K562 (cell line): ENCODE data around the gene UNC5B. TPM values are rescaled to one million over a fixed set of nuclear protein-coding genes. Genes with fewer than 3 reads are reported as not detected.
A peak's percentile ranks its signal among the peaks of the same experiment; 100 is the strongest.

Source experiments
- ATAC-seq: fragments of 200-7000 bp; cut with Tn5 transposase; 3 replicates; pipeline ENCODE4 v1.9.1; 2020; ENCODE audit warnings: moderate library complexity
- BruUV-seq: library from RNA; stranded (reverse); fragments of 400-500 nt; replicated peaks from 2 replicates; lab custom pipeline; 2021; lab: Mats Ljungman, UMichigan
- CTCF ChIA-PET: fragments of 300-600 bp; formaldehyde crosslinking; extraction: SDS; loops from one replicate; lab custom pipeline; 2021; ENCODE audit warnings: low intra/inter-chr PET ratio; lab: Yijun Ruan, JAX
- POLR2A ChIA-PET: fragments of 300-600, 350-650 bp; sonication (Branson Sonifier 250); formaldehyde crosslinking; extraction: SDS; loops from one replicate; lab custom pipeline; 2021; ENCODE audit warnings: antibody characterized with exemption, inconsistent platforms; lab: Yijun Ruan, JAX
- DNase-seq, 4 experiments: peaks; one replicate each; pipeline versions ENCODE4 v3.0.0 to v3.0.0-alpha.2; 2011 to 2018; ENCODE audit warnings: low spot score in 3 of 4, mixed read lengths in 3 of 4; ENCODE audit errors: extremely low read depth in 1 of 4
- FAIRE-seq: peaks from 2 replicates; lab custom pipeline; 2011; peaks lifted over from hg19 to GRCh38; lab: Jason Lieb, UNC
- H2AFZ ChIP-seq: 2 replicates; pipeline ENCODE4 v1.6.0; 2011; ENCODE audit warnings: low read depth, low read length, control low read depth, inconsistent platforms
- H3K27ac ChIP-seq: fragments of 200-600 bp; 3 replicates; pipeline ENCODE4 v1.8.0; 2011; ENCODE audit warnings: low read depth, mild to moderate bottlenecking, control low read depth, inconsistent platforms, low read length, moderate library complexity, mixed read lengths; ENCODE audit errors: extremely low read depth
- H3K27me3 ChIP-seq, 2 experiments: fragments of 300-600 bp in 1 of 2; 2 replicates in 1 of 2; 3 replicates in 1 of 2; pipeline versions ENCODE4 v1.6.0 to v1.8.0; 2011; ENCODE audit warnings: inconsistent platforms in 2 of 2, low read length in 2 of 2, mild to moderate bottlenecking in 1 of 2, mixed read lengths in 1 of 2, moderate library complexity in 1 of 2; ENCODE audit not compliant: control insufficient read depth in 2 of 2, insufficient read depth in 2 of 2
- H3K36me3 ChIP-seq: fragments of 300-600 bp; 3 replicates; pipeline ENCODE4 v1.8.0; 2011; ENCODE audit warnings: mild to moderate bottlenecking, low read length, inconsistent platforms; ENCODE audit not compliant: control insufficient read depth, insufficient read depth
- H3K4me1 ChIP-seq, 2 experiments: fragments of 200-600 bp in 1 of 2; replicated peaks in 1 of 2; 2 replicates in 1 of 2; 3 replicates in 1 of 2; pipeline versions ENCODE4 v1.5.1 to v1.8.0; 2011; ENCODE audit warnings: inconsistent platforms in 2 of 2, low read length in 2 of 2, mild to moderate bottlenecking in 1 of 2, mixed read lengths in 1 of 2, moderate library complexity in 1 of 2; ENCODE audit not compliant: control insufficient read depth in 2 of 2, insufficient read depth in 2 of 2
- H3K4me2 ChIP-seq: 2 replicates; pipeline ENCODE4 v1.6.1; 2011; ENCODE audit warnings: low read length, control low read depth, inconsistent platforms, mixed read lengths; ENCODE audit not compliant: insufficient read depth
- H3K4me3 ChIP-seq: fragments of 200-600 bp; sonication (generic), shearing (Covaris generic); 2 replicates; pipeline ENCODE4 v1.5.1; 2016; ENCODE audit warnings: control low read depth, inconsistent platforms
- H3K79me2 ChIP-seq: fragments of 200-600 bp; 3 replicates; pipeline ENCODE4 v1.8.0; 2011; ENCODE audit warnings: low read length, inconsistent platforms; ENCODE audit not compliant: control insufficient read depth, insufficient read depth
- H3K9ac ChIP-seq, 2 experiments: 2 replicates each; pipeline versions ENCODE4 v1.6.0 to v1.6.1; 2011; ENCODE audit warnings: low read depth in 2 of 2, low read length in 2 of 2, control low read depth in 1 of 2, inconsistent platforms in 1 of 2, mild to moderate bottlenecking in 1 of 2, mixed read lengths in 1 of 2; ENCODE audit not compliant: insufficient read depth in 1 of 2
- H3K9me1 ChIP-seq: one replicate; pipeline ENCODE4 v1.6.0; 2011; ENCODE audit warnings: inconsistent platforms, mild to moderate bottlenecking, low read length, moderate library complexity; ENCODE audit not compliant: control insufficient read depth, insufficient read depth
- H3K9me3 ChIP-seq: replicated peaks from 2 replicates; pipeline ENCODE4 v1.5.1; 2011; ENCODE audit warnings: low read depth, low read length, inconsistent platforms; ENCODE audit not compliant: control insufficient read depth, insufficient read depth
- H4K20me1 ChIP-seq: replicated peaks from 2 replicates; pipeline ENCODE4 v1.6.1; 2011; ENCODE audit warnings: low read length, inconsistent platforms, mixed read lengths; ENCODE audit not compliant: control insufficient read depth, insufficient read depth
- BCOR ChIP-seq: fragments of 450-650 bp; IDR thresholded peaks from 2 replicates; pipeline ENCODE4 v1.6.1; 2016
- CREB1 ChIP-seq, 2 experiments: sonication (generic) in 1 of 2; formaldehyde crosslinking in 1 of 2; IDR thresholded peaks; 2 replicates each; pipeline versions ENCODE4 v1.6.1 to v1.8.0; 2012 to 2022; ENCODE audit warnings: inconsistent platforms in 1 of 2, mild to moderate bottlenecking in 1 of 2, missing genetic modification reagents in 1 of 2, moderate library complexity in 1 of 2
- CXXC5 ChIP-seq: fragments of 250-450 bp; sonication (Bioruptor Pico); IDR thresholded peaks from 2 replicates; pipeline ENCODE4 v1.8.0; 2022; ENCODE audit warnings: inconsistent platforms, mild to moderate bottlenecking, moderate library complexity
- DNMT1 ChIP-seq: fragments of 450-650 bp; IDR thresholded peaks from 2 replicates; pipeline ENCODE4 v1.6.1; 2016; ENCODE audit warnings: antibody characterized with exemption, mild to moderate bottlenecking
- ELF1 ChIP-seq: fragments of 200-800 bp; sonication (Bioruptor generic); IDR thresholded peaks from 2 replicates; pipeline ENCODE4 v1.6.1; 2016; ENCODE audit warnings: missing genetic modification characterization, missing compliant biosample characterization
- ETV1 ChIP-seq: fragments of 450-650 bp; conservative IDR thresholded peaks from 2 replicates; pipeline ENCODE4 v1.6.1; 2016; ENCODE audit warnings: missing genetic modification characterization, control low read depth, low read depth, missing compliant biosample characterization
- NR2C1 ChIP-seq, 2 experiments: fragments of 450-650 bp; IDR thresholded peaks; 2 replicates each; pipeline ENCODE4 v1.6.1; 2017; ENCODE audit warnings: mild to moderate bottlenecking in 2 of 2, antibody characterized with exemption in 1 of 2, inconsistent platforms in 1 of 2, missing compliant biosample characterization in 1 of 2, missing genetic modification characterization in 1 of 2
- RAD21 ChIP-seq, 2 experiments: fragments of 250-450 bp in 1 of 2; fragments of 450-650 bp in 1 of 2; sonication (Bioruptor Pico) in 1 of 2; formaldehyde crosslinking in 1 of 2; IDR thresholded peaks in 1 of 2; conservative IDR thresholded peaks in 1 of 2; 2 replicates each; pipeline versions ENCODE4 v1.4.0 to v1.8.0; 2020 to 2022; ENCODE audit warnings: mild to moderate bottlenecking in 2 of 2, moderate library complexity in 1 of 2
- RB1 ChIP-seq: fragments of 450-650 bp; IDR thresholded peaks from 2 replicates; pipeline ENCODE4 v1.6.1; 2017; ENCODE audit warnings: low read depth, mild to moderate bottlenecking
- TAF7 ChIP-seq: fragments of 450-650 bp; IDR thresholded peaks from 2 replicates; pipeline ENCODE4 v1.6.1; 2016; ENCODE audit warnings: missing genetic modification characterization, missing compliant biosample characterization
- ZBTB7A ChIP-seq: IDR thresholded peaks from 2 replicates; pipeline ENCODE4 v1.6.1; 2011; ENCODE audit warnings: low read depth, mild to moderate bottlenecking, low read length, moderate library complexity, borderline replicate concordance; ENCODE audit not compliant: control insufficient read depth
- ZNF311 ChIP-seq: fragments of 250-450 bp; sonication (Bioruptor Pico); IDR thresholded peaks from 2 replicates; pipeline ENCODE4 v1.4.0; 2020; ENCODE audit warnings: mild to moderate bottlenecking, moderate library complexity
- ZNF589 ChIP-seq: fragments of 200-800 bp; sonication (Bioruptor generic); IDR thresholded peaks from 2 replicates; pipeline ENCODE4 v1.6.1; 2016; ENCODE audit warnings: low read depth, missing genetic modification characterization, missing compliant biosample characterization
- ZNF707 ChIP-seq: fragments of 250-450 bp; sonication (Bioruptor Pico); conservative IDR thresholded peaks from 2 replicates; pipeline ENCODE4 v1.8.0; 2022; ENCODE audit warnings: inconsistent platforms, mild to moderate bottlenecking, moderate library complexity
- WGBS: fragments of 100-300 bp; shearing (Covaris generic); methylation state at CpG from one replicate; pipeline ENCODE4 v1.1.6; 2016; ENCODE audit warnings: low coverage, mixed read lengths; ENCODE audit not compliant: insufficient coverage; ENCODE audit errors: missing lambda C conversion rate; 5-methylcytosine and 5-hydroxymethylcytosine counted together
- in situ Hi-C: fragments of 300-500 bp; cut with MboI; formaldehyde crosslinking; loops from 4 replicates; pipeline ENCODE4 v1.15.0; 2018; ENCODE audit warnings: inconsistent platforms, mixed read lengths
- intact Hi-C: fragments of 100-400 bp; cut with micrococcal nuclease; formaldehyde crosslinking; loops from 2 replicates; pipeline ENCODE4 v1.14.2; 2022
- polyA plus RNA-seq, 8 experiments: library from polyadenylated mRNA; depleted of rRNA in 4 of 8; stranded (reverse) in 5 of 8; unstranded in 3 of 8; fragments of >200 nt; fragmentation: Nextera tagmentation in 2 of 8; fragmentation: Illumina TruSeq in 1 of 8; extraction: Ambion mirVana in 2 of 8; extraction: Trizol in 1 of 8; gene quantifications; 2 replicates each; pipeline versions ENCODE4 v1.2.1 to v1.2.3, GENCODE V29; 2011 to 2014; ENCODE audit warnings: inconsistent platforms in 1 of 8, missing spikeins in 1 of 8
- total RNA-seq, 7 experiments: library from RNA; depleted of rRNA in 6 of 7; stranded (reverse); fragments of >200 nt in 6 of 7; fragmentation: Illumina TruSeq in 2 of 7; extraction: Trizol in 2 of 7; gene quantifications; 2 replicates each; pipeline versions ENCODE4 v1.2.1 to v1.2.3, GENCODE V29; 2011 to 2021; ENCODE audit warnings: low replicate concordance in 1 of 7
- TF ChIP-seq, protein P1 (sequence below): fragments of 450-650 bp; formaldehyde crosslinking; IDR thresholded peaks from 2 replicates; pipeline ENCODE4 v1.4.0; 2020; ENCODE audit warnings: mild to moderate bottlenecking, moderate library complexity
- TF ChIP-seq, protein P2 (sequence below): fragments of 450-650 bp; conservative IDR thresholded peaks from 2 replicates; pipeline ENCODE4 v1.6.1; 2016; ENCODE audit warnings: missing genetic modification characterization, low read depth, mild to moderate bottlenecking, missing compliant biosample characterization, moderate library complexity
- TF ChIP-seq, protein P3 (sequence below): sonication (generic); formaldehyde crosslinking; IDR thresholded peaks from 2 replicates; pipeline ENCODE4 v1.9.0; 2022; ENCODE audit warnings: mild to moderate bottlenecking, missing genetic modification reagents
- TF ChIP-seq, protein P4 (sequence below): sonication (generic); IDR thresholded peaks from 2 replicates; pipeline ENCODE4 v1.6.1; 2016

Gene UNC5B
- total and polyA plus RNA-seq, 9 of the 15 experiments (the other 6 are each of a cell fraction or from before 2014, with no cell fraction given) = 0.10 to 8.4 (median 2.1) TPM

DNA sequence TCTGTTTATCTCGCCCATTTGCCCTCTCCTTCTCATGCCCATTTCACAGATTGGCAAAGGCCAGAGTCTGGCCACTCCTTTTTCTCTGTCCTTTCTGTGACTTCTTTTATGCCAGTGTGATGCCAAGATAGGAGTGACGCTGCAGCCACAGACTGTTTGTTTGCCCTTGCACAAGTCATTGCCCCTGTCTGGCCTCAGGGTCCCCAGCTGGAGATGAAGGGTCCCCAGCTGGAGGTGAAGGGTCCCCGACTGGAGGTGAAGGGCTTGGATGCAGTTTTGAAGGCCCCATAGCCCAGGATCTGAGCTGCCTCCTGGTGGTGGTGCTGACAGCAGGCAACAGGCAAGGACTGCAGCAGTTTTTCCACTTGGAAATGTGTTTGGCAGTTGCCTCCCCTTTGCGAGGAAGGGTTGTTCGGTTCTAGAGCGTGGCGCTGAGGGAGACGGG is 55.9 kb downstream of the UNC5B start:
- no peak overlapping the region for H3K27ac ChIP-seq
- FAIRE-seq (peak; percentile 66), ATAC-seq (peak; percentile 14), DNase-seq (peak in 3 of 4 experiments; percentile 36 to 44 (median 38))
- H3K4me1 ChIP-seq = peaks cover 34 to 54% of the 10 kb centered on the region in 2 experiments
- no peaks in the 10 kb centered on the region for H3K9me1 ChIP-seq
- H3K9me3 ChIP-seq = no peaks in the 10 kb centered on the region
- ChIA-PET POLR2A (interaction anchor here (0.6 to 0.7 kb wide), 4 partner anchors 59 to 1006 kb away, joined by 3 to 5 read pairs (median 4); no protein-coding TSS in a partner anchor), CTCF (interaction anchor here (1.3 kb wide), 1 partner anchor 343 kb away, joined by 4 read pairs; no protein-coding TSS in a partner anchor)
- peaks cover 8% of the 10 kb centered on the region; the same call in 1 of the 2 replicates for H4K20me1 ChIP-seq
- peak overlapping the region in 1 of 2 experiments; percentile 35; a peak in 1 of 4 replicates for H3K9ac ChIP-seq
- H2AFZ ChIP-seq = no peak overlapping the region
- no peaks in the 10 kb centered on the region for H3K79me2 ChIP-seq
- H3K36me3 ChIP-seq = no peaks in the 10 kb centered on the region
- intact Hi-C loops = no loop called here
- no peaks in the 10 kb centered on the region; a peak in 1 of 5 replicates for H3K27me3 ChIP-seq
- WGBS = 29% methylated on average over 7 of the region's 8 CpGs
- in situ Hi-C loops = no loop called here
- H3K4me2 ChIP-seq = no peak overlapping the region
- BruUV-seq = no TSS peak
- H3K4me3 ChIP-seq = no peak overlapping the region
- TF ChIP-seq DNMT1 (no peak), ETV1 (tag) (no peak), ELF1 (0 out of 2 replicates have a peak, but pooled peaks have one; percentile 18), TAF7 (tag) (no peak), RAD21 (CRISPR knock-in tag; conservative IDR thresholded peaks at IDR 0.05 in 1 of 2, IDR thresholded peaks at IDR 0.05 in 1 of 2) (peak; percentile 68 to 81), ZNF707 (0 out of 2 replicates have a peak, but pooled peaks have one; percentile 19), BCOR (peak; percentile 70; the same call in 1 of the 2 replicates), ZNF589 (CRISPR knock-in tag) (peak; percentile 47; the same call in 1 of the 2 replicates), CREB1 (IDR thresholded peaks at IDR 0.05) (no peak), CREB1 (CRISPR knock-in tag; IDR thresholded peaks at IDR 0.05) (0 out of 2 replicates have a peak, but pooled peaks have one; percentile 31), ZNF311 (CRISPR knock-in tag) (0 out of 2 replicates have a peak, but pooled peaks have one; percentile 46), ZBTB7A (peak; percentile 39; the same call in 1 of the 2 replicates), RB1 (0 out of 2 replicates have a peak, but pooled peaks have one; percentile 12), NR2C1 (IDR thresholded peaks at IDR 0.05) (no peak), NR2C1 (tag; IDR thresholded peaks at IDR 0.05) (0 out of 2 replicates have a peak, but pooled peaks have one; percentile 33), CXXC5 (peak; percentile 52; the same call in 1 of the 2 replicates)
- TF ChIP-seq, protein P1, sequence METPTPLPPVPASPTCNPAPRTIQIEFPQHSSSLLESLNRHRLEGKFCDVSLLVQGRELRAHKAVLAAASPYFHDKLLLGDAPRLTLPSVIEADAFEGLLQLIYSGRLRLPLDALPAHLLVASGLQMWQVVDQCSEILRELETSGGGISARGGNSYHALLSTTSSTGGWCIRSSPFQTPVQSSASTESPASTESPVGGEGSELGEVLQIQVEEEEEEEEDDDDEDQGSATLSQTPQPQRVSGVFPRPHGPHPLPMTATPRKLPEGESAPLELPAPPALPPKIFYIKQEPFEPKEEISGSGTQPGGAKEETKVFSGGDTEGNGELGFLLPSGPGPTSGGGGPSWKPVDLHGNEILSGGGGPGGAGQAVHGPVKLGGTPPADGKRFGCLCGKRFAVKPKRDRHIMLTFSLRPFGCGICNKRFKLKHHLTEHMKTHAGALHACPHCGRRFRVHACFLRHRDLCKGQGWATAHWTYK (CRISPR knock-in tag) = 0 out of 2 replicates have a peak, but pooled peaks have one; percentile 35
- TF ChIP-seq, protein P2, sequence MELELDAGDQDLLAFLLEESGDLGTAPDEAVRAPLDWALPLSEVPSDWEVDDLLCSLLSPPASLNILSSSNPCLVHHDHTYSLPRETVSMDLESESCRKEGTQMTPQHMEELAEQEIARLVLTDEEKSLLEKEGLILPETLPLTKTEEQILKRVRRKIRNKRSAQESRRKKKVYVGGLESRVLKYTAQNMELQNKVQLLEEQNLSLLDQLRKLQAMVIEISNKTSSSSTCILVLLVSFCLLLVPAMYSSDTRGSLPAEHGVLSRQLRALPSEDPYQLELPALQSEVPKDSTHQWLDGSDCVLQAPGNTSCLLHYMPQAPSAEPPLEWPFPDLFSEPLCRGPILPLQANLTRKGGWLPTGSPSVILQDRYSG (tag) = 0 out of 2 replicates have a peak, but pooled peaks have one; percentile 57
- TF ChIP-seq, protein P3, sequence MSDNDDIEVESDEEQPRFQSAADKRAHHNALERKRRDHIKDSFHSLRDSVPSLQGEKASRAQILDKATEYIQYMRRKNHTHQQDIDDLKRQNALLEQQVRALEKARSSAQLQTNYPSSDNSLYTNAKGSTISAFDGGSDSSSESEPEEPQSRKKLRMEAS (CRISPR knock-in tag) = no peak
- TF ChIP-seq, protein P4, sequence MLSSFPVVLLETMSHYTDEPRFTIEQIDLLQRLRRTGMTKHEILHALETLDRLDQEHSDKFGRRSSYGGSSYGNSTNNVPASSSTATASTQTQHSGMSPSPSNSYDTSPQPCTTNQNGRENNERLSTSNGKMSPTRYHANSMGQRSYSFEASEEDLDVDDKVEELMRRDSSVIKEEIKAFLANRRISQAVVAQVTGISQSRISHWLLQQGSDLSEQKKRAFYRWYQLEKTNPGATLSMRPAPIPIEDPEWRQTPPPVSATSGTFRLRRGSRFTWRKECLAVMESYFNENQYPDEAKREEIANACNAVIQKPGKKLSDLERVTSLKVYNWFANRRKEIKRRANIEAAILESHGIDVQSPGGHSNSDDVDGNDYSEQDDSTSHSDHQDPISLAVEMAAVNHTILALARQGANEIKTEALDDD = no peak
